HG02571 (cell line): ENCODE measurements around the gene COL24A1.

ENCODE experiments used
- ATAC-seq: cut with Tn5 transposase; IDR thresholded peaks from one replicate; pipeline ENCODE4 v1.9.1; 2021; ENCODE audit warnings: mild to moderate bottlenecking, moderate library complexity; ENCODE audit not compliant: unreplicated experiment

The COL24A1 gene

GRCh38 chr1:86156566-86157455, at the start of gene COL24A1:
Gene COL24A1, minus strand, starts transcription at chr1:86156772. Its CDS starts 376 bp downstream, at chr1:86156396.
- ATAC-seq = no peak

GRCh38 chr1:86205741-86206140, 49.2 kb upstream of the COL24A1 start:
- no peak for ATAC-seq

DNA sequence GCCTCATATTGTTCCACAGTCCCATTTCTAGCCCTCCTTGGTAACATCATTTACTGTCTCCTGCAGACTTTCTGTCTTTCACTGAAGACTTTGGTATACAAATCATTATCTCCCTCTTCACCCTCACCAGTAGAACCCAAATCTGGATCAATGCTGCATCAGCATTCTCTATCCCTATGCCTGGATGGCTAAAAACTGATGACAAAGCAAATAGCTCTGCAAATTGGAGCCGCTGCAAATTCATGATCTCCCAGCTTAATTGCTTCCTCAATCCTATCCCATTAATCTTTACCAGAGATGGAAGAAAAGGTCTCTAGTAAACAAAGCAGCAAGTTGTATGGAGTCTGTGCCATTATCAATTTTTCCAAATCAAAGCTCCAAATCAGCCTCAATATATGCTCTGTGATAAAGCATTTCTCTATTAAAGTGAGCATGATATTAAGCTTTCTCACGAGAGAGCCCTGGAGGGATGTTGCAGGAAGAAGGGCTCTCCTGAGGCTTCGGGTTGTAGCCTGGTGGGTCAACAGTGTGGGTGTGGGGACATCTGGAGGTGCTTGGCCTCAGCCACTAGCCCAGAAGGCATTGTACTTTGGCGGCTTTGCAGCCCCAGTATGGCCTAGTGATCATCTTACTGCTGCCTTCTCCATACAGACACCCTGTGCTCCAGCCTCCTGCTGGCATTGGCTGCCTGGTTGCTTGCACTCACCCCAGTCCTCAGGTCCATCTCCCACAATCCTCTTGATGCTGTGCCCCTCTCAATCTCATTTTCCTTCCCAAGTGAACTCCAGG, 46.2 kb upstream of the COL24A1 start:
- no peak for ATAC-seq

GRCh38 chr1:86201311-86201710, 44.7 kb upstream of the COL24A1 start:
- no peak for ATAC-seq

DNA sequence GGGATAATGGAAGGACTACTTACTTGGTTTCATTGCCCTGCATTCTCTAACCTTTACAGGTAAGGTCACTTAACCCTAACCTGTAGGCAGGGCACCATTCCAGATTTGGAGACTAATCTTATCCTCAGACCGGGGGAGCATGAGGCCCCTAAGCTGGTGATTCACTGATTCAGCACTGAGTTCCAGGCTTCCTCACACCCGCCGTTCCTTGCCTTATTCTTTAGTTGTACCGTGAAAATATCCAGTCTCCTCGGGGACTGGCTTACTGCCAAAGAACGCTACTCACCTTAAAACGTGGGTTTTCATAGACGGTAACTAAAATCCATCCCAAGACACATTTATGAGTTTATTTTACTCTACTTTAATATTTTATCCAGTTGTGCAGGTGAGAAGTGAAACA, 44.3 kb upstream of the COL24A1 start:
- ATAC-seq = no peak

DNA sequence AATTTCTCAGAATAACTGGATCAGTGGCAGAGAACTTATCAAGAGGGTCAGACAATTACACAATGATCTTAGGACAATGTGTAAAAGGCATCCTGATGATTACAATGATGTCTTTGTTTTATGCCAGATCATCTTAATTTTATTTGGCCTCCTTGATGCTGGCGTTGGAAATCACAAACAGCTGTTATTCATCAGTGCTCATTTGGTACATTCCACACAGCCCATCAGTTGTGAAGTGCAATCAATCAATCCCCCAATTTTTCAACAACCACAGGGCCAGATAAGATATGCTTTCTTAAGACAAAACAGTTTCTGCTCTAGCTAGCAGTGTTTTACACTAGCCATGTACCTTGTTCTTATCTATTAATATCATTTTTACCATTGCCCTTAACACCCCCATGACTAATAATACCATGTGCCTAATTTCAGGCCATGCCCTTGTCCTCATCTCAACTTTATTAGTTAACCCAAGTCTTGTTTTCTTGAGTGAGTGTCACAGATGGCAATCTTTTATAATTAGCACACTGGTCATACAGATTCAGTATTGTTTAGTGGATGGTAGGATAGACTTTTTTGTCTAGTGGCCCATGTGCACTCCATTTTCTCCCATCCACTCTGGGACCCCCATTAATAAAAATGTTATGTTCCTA, 40.8 kb upstream of the COL24A1 start:
- no peak for ATAC-seq

DNA sequence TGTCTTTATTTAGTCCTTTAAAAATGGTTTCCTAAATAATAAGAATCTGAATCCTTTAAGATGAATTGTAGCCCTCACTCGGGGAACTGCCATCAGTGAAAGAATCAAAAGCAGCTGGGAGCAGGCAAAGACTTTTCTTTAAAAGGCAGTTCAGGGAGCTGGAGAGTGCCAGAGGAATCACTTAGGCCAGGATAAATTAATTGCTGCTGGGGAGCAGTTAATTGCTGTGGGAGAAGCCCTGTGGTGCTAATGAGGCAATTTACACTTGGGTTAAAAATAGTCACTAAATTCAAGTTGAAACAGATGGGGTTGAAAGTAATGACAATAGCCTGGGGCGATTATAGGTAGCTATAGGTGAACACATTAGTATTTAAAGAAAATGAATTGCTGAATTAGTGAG, 38.7 kb upstream of the COL24A1 start:
- ATAC-seq = no peak

- ATAC-seq = no peak
Measured at GRCh38 chr1:86194491-86195034, 38.0 kb upstream of the COL24A1 start.

DNA sequence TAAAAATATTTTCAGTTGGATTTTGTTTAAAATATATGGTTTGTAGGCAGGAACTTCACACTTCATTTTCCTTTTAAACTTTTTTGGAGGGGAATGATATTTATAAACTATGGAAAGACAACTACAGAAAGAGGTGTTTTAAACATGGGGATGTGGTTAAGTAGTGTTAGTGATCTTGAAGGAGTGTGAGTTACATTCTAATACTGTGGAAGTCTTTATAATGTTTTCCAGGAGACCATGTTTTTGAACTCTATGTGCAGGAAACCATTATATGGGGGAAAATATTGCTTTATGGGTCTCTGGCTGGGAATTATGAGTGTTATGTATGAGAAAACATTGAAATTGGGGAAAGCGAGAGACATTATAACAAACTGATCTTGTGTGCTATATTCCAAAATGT, 35.8 kb upstream of the COL24A1 start:
- no peak for ATAC-seq

DNA sequence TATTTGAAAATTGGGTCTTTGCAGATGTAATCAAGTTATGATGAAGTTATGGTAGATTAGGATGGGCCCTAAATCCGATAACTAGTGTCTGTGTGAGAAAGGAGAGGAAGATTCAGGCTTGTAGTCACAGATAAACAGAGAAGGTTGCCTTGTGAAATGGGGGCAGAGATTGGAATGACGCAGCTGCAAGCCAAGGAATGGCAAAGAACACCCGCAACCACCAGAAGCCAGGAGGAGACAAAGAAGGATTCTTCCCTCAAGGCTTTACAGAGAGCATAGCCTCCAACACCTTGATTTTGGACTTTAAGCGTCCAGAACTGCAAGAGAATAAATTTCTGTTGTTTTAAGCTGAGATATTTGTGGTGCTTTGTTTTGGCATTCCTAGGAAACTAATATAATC, 35.4 kb upstream of the COL24A1 start:
- ATAC-seq = no peak

DNA sequence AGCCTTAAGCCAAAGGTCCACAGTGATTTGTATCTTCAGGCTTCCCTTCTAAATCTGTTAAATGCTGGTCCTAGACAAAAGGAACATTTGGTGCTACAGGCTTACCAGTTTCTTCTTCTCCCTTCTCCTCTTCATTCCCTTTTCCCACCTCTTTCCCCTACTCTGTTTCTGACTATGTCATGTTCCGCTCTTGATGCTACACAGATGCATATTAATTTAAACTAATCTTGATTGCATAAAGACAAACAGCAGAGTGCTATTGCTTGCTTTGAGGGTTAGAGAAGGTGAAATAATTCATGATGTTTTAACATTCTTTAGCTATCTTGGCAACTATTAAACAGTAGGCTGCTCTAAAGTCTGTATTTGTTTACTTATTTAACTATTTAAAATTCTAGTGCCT, 34.3 kb upstream of the COL24A1 start:
- no peak for ATAC-seq

- ATAC-seq = no peak
Measured at GRCh38 chr1:86184426-86184825, 27.9 kb upstream of the COL24A1 start.

GRCh38 chr1:86183810-86184209, 27.2 kb upstream of the COL24A1 start:
- ATAC-seq = no peak

DNA sequence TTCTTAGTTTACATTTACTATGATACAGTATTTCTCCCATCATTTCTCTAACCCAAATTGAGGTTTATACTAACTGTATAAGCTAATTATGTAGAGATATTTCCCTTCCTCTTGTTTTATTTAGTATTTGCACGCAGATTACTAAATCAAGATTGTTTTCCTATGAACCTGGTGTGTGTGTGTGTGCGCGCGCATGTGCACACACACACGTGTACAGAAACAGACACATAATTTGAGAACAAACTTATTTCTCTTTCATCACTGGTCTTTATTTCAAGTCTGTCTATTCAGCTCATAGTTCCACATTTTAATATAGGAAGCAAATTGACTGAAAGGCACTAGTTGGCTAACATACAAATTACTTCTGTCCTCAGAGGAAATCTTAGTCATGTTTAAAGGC, 19.7 kb upstream of the COL24A1 start:
- ATAC-seq = no peak

GRCh38 chr1:86175756-86176155, 19.2 kb upstream of the COL24A1 start:
- no peak for ATAC-seq

DNA sequence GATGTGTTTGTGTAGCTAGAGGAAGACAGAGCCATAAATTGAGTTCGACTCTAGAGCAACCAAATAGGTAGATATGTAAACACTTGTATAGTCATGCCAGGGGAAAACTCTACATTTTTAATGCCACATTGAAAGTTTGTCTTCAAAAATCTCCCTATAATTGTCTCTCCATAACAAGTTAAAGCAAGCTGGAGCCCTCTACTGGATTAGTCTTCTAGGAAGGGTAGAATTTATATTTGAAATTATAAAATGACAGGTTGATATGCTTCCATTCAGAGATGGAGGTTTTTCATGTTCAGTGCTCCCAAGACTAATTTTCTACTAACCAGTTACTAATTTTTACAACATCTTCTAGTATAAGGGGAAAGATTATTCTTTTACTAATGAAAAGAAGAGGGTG, 13.1 kb upstream of the COL24A1 start:
- no peak for ATAC-seq

- ATAC-seq = no peak
Measured at GRCh38 chr1:86159800-86160199, 3.2 kb upstream of the COL24A1 start.

- ATAC-seq = no peak
Measured at GRCh38 chr1:86155807-86156565, 586 bp downstream of the COL24A1 start.

DNA sequence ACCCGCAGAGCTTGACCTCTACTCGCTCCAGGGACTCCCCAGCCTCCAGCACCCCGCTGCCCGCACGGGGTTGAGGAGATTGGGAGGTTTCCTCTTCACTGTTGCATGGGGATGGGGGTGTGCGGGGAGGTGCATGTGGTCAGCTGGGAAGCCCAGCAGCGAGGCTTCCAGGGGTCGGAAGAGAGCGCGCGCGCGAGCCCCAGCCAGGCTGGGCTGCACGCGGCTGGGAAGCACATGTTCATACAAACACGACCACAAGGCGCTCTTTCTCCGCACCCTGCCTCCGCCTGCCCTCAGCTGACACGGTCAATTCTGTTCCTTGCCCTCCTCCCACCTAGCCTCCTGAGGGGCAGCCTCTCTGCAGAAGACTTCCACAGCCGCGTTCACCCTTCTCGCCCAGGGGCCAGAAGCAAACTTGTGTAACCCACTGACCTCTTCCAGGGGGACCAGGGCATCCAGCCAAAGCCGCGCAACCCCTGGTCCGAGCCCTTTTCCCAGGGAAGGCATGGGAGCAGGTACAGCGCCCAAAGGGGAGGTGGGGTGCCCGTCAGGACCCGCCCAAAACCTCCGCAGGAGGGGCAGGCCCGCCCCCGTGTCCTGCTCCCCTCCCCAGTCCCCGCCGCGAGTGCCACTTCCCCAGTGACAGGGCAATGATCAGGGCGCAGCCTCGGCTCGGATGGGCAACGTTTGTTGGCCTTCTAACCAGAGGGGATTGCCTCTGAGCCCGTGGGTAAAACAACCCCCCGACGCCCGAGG, 1.3 kb downstream of the COL24A1 start:
- no peak for ATAC-seq

- ATAC-seq = no peak
Measured at GRCh38 chr1:86154571-86155050, 2.0 kb downstream of the COL24A1 start.
